KBM-7 (cell line): ENCODE results near the gene AGGF1.
"Not testable (repeated sequence)": the region's sequence is repeated elsewhere in the genome, so short reads cannot be mapped to it uniquely, and the experiment has no call there.

Experiments
- DNase-seq: peaks from one replicate; pipeline ENCODE4 v3.0.0-alpha.2; 2015
- in situ Hi-C: fragments of 300-500 bp; cut with MboI; formaldehyde crosslinking; loops from 2 replicates; pipeline ENCODE4 v1.14.3; 2020; ENCODE audit warnings: low sequenced_read_pairs, low pct_unique_long_range_greater_than_20kb, mixed read lengths

Gene AGGF1

GRCh38 chr5:77080905-77081304, 50.7 kb downstream of the AGGF1 start:
- DNase-seq = no peak
- in situ Hi-C loops = no loop called here

GRCh38 chr5:77082280-77082679, 52.1 kb downstream of the AGGF1 start:
- in situ Hi-C loops = no loop called here
- no peak for DNase-seq

- DNase-seq = no peak
- in situ Hi-C loops = no loop called here
These were observed 52.9 kb downstream of the AGGF1 start for GRCh38 chr5:77083088-77083487.

- in situ Hi-C loops = no loop called here
- DNase-seq = no peak
These were observed 56.1 kb downstream of the AGGF1 start for GRCh38 chr5:77086368-77086688.

GRCh38 chr5:77086689-77087483, 56.7 kb downstream of the AGGF1 start, which contains the start of gene ZBED3:
TSS of gene ZBED3 (minus strand) at chr5:77087285. CDS start at chr5:77077878, 9,407 bp downstream.
- peak; percentile 85 for DNase-seq
- in situ Hi-C loops = no loop called here

- no peak for DNase-seq
- in situ Hi-C loops = no loop called here
These were observed 57.5 kb downstream of the AGGF1 start for GRCh38 chr5:77087484-77088261.

GRCh38 chr5:77095189-77095588, 65.0 kb downstream of the AGGF1 start:
- in situ Hi-C loops = no loop called here
- no peak for DNase-seq

- no peak for DNase-seq
- in situ Hi-C loops = no loop called here
These were observed 71.1 kb downstream of the AGGF1 start for GRCh38 chr5:77101298-77101697.

- no peak for DNase-seq
- in situ Hi-C loops = no loop called here
These were observed 72.3 kb downstream of the AGGF1 start for GRCh38 chr5:77102549-77102948.

GRCh38 chr5:77103457-77103856, 73.3 kb downstream of the AGGF1 start:
- in situ Hi-C loops = no loop called here
- no peak for DNase-seq

- no peak for DNase-seq
- in situ Hi-C loops = no loop called here
These were observed 74.6 kb downstream of the AGGF1 start for GRCh38 chr5:77104813-77105212.

GRCh38 chr5:77107035-77107434, 76.8 kb downstream of the AGGF1 start:
- in situ Hi-C loops, DNase-seq: not testable (repeated sequence)
